SU-DHL-6 (cell line): Measurements from ENCODE around the gene NOL9.

Experiments
- H2AFZ ChIP-seq: fragments of 200-600 bp; sonication (generic); 2 replicates; pipeline ENCODE4 v1.6.1; 2014; ENCODE audit warnings: low read depth, mild to moderate bottlenecking, moderate library complexity, mixed read lengths, antibody characterized with exemption, low read length; ENCODE audit not compliant: severe bottlenecking
- H3F3A ChIP-seq: fragments of 200-600 bp; shearing (Covaris generic); 2 replicates; pipeline ENCODE4 v1.6.0; 2016; ENCODE audit warnings: antibody characterized with exemption, mild to moderate bottlenecking; ENCODE audit not compliant: insufficient read depth
- H3K27ac ChIP-seq: fragments of 200-600 bp; sonication (generic); 2 replicates; pipeline ENCODE4 v1.5.1; 2016; ENCODE audit warnings: low read depth, mild to moderate bottlenecking, low read length, moderate library complexity, mixed read lengths
- H3K27me3 ChIP-seq: fragments of 200-600 bp; sonication (generic), shearing (Covaris generic); 2 replicates; pipeline ENCODE4 v1.6.0; 2014; ENCODE audit warnings: mild to moderate bottlenecking, low read length
- H3K36me3 ChIP-seq: fragments of 200-600 bp; sonication (generic); 2 replicates; pipeline ENCODE4 v1.6.1; 2014; ENCODE audit warnings: mild to moderate bottlenecking, low read length, mixed read lengths
- H3K4me2 ChIP-seq: fragments of 300-600, 200-600 bp; shearing (Covaris generic), sonication (generic); 2 replicates; pipeline ENCODE4 v1.6.0; 2014; ENCODE audit warnings: low read length, low read depth, mild to moderate bottlenecking; ENCODE audit not compliant: poor library complexity, severe bottlenecking
- H3K4me3 ChIP-seq: fragments of 200-600 bp; sonication (generic); 2 replicates; pipeline ENCODE4 v1.5.1; 2014; ENCODE audit warnings: antibody characterized with exemption, low read length, mild to moderate bottlenecking, mixed read lengths; ENCODE audit not compliant: insufficient read depth, poor library complexity, severe bottlenecking
- H3K79me2 ChIP-seq: fragments of 200-600 bp; sonication (generic); 2 replicates; pipeline ENCODE4 v1.6.1; 2014; ENCODE audit warnings: mild to moderate bottlenecking, low read length, moderate library complexity; ENCODE audit not compliant: insufficient read depth
- H3K9ac ChIP-seq: fragments of 200-600 bp; sonication (generic); 2 replicates; pipeline ENCODE4 v1.7.0; 2014; ENCODE audit warnings: mild to moderate bottlenecking, low read length
- H3K9me2 ChIP-seq: fragments of 200-600 bp; sonication (generic); replicated peaks from 2 replicates; pipeline ENCODE4 v1.6.1; 2014; ENCODE audit warnings: low read length; ENCODE audit not compliant: insufficient read depth
- H3K9me3 ChIP-seq: fragments of 200-600 bp; sonication (generic); 2 replicates; pipeline ENCODE4 v1.6.1; 2014; ENCODE audit warnings: low read length, mixed read lengths; ENCODE audit not compliant: insufficient read depth
- H4K20me1 ChIP-seq: fragments of 200-600 bp; sonication (generic); 2 replicates; pipeline ENCODE4 v1.6.1; 2014; ENCODE audit warnings: low read depth, mild to moderate bottlenecking, antibody characterized with exemption, low read length, moderate library complexity, mixed read lengths
- CTCF ChIP-seq: fragments of 200-600 bp; sonication (generic); IDR thresholded peaks from one replicate; pipeline ENCODE4 v1.5.1; 2017; ENCODE audit warnings: antibody characterized with exemption, mild to moderate bottlenecking, low read length, moderate library complexity; ENCODE audit not compliant: insufficient read depth, poor library complexity, severe bottlenecking
- EZH2phosphoT487 ChIP-seq: fragments of 200-600 bp; sonication (generic), shearing (Covaris generic); conservative IDR thresholded peaks from 2 replicates; pipeline ENCODE4 v1.6.1; 2018; ENCODE audit warnings: mild to moderate bottlenecking, antibody characterized with exemption, low read length, moderate library complexity, mixed read lengths

The NOL9 gene

GRCh38 chr1:6572653-6573383, 18.5 kb upstream of the NOL9 start:
- H3K9ac ChIP-seq = no peak overlapping the region
- TF ChIP-seq CTCF (no peak), EZH2phosphoT487 (no peak)
- H3K4me3 ChIP-seq = no peak overlapping the region

DNA sequence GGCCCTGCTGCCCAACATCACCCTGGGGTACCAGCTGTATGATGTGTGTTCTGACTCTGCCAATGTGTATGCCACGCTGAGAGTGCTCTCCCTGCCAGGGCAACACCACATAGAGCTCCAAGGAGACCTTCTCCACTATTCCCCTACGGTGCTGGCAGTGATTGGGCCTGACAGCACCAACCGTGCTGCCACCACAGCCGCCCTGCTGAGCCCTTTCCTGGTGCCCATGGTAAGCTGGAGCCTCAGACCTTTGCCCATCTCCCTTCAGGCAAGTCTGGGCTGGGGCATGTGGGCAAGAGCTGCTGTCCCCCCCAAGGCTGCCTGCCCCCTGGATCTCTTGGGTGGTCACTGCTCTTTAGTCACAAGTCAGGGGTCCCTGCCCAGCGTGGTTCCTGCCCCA, 16.7 kb upstream of the NOL9 start:
- Histone ChIP-seq H2AFZ (no peak overlapping the region), H3F3A (no peaks in the 10 kb centered on the region), H3K36me3 (no peaks in the 10 kb centered on the region), H3K4me3 (no peak overlapping the region), H3K27me3 (no peaks in the 10 kb centered on the region), H3K79me2 (no peaks in the 10 kb centered on the region), H3K4me2 (no peak overlapping the region), H4K20me1 (no peaks in the 10 kb centered on the region), H3K9me2 (no peaks in the 10 kb centered on the region), H3K27ac (no peak overlapping the region), H3K9ac (no peak overlapping the region), H3K9me3 (no peaks in the 10 kb centered on the region)
- no peak for TF ChIP-seq EZH2phosphoT487
- no peak for TF ChIP-seq CTCF

More at GRCh38 chr1:6572653-6573383, 18.5 kb upstream of the NOL9 start:
- Histone ChIP-seq H3K27me3 (no peaks in the 10 kb centered on the region), H3K9me3 (no peaks in the 10 kb centered on the region), H2AFZ (no peak overlapping the region), H3K36me3 (no peaks in the 10 kb centered on the region), H3K9me2 (no peaks in the 10 kb centered on the region), H4K20me1 (no peaks in the 10 kb centered on the region), H3F3A (no peaks in the 10 kb centered on the region), H3K79me2 (no peaks in the 10 kb centered on the region), H3K4me2 (no peak overlapping the region), H3K27ac (no peak overlapping the region)

DNA sequence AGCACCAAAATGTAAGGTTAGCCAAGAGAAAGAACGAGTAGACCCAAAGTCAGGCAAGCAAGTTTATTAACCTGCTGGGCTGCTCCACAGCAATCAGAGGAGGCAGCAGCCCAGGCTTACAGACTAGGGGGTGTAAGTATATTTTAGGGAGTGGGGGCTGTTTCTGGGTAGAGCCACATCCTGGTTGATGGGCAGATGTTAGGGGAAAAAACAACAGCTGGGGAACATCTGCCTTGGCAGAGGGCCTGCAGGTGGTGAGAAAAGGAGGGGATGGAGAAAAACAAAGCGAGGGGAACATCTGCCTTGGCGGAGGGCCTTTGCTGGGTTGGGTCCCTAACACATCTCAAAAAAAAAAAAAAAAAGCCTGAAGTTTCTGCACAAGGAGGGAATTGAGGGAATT, 15.8 kb upstream of the NOL9 start:
- Histone ChIP-seq H3K27me3 (no peaks in the 10 kb centered on the region), H3K9ac (no peak overlapping the region), H3F3A (no peaks in the 10 kb centered on the region)

More for the DNA sequence above, 15.8 kb upstream of the NOL9 start:
- Histone ChIP-seq H3K27ac (no peak overlapping the region), H3K36me3 (no peaks in the 10 kb centered on the region), H3K4me2 (no peak overlapping the region), H2AFZ (no peak overlapping the region), H3K9me3 (no peaks in the 10 kb centered on the region), H3K79me2 (no peaks in the 10 kb centered on the region), H4K20me1 (no peaks in the 10 kb centered on the region), H3K4me3 (no peak overlapping the region), H3K9me2 (no peaks in the 10 kb centered on the region)
- TF ChIP-seq EZH2phosphoT487 = no peak
- TF ChIP-seq CTCF = no peak
